ENCODE measurements around the gene CDH3.

The CDH3 gene

GRCh38 chr16:68644715-68645493 is at the start of gene CDH3:
Gene CDH3 (plus strand): TSS chr16:68645310. CDS start chr16:68645380, 70 bp downstream.
- DNase-seq (ENCODE audit: low read depth in 3 of 3, low spot score in 1 of 3) = no peak

- DNase-seq (ENCODE audit: low read depth in 3 of 3, low spot score in 1 of 3) = no peak
These were observed 48.8 kb upstream of the CDH3 start for GRCh38 chr16:68596266-68596665.

GRCh38 chr16:68599586-68599985 is 45.5 kb upstream of the CDH3 start:
- DNase-seq (ENCODE audit: low read depth in 3 of 3, low spot score in 1 of 3) = no peak

GRCh38 chr16:68605746-68606145 is 39.4 kb upstream of the CDH3 start:
- no peak for DNase-seq (ENCODE audit: low read depth in 3 of 3, low spot score in 1 of 3)

- DNase-seq (ENCODE audit: low read depth in 3 of 3, low spot score in 1 of 3) = no peak
These were observed 37.7 kb upstream of the CDH3 start for GRCh38 chr16:68607443-68607842.

- no peak for DNase-seq (ENCODE audit: low read depth in 3 of 3, low spot score in 1 of 3)
These were observed 36.8 kb upstream of the CDH3 start for GRCh38 chr16:68608330-68608729.

GRCh38 chr16:68612996-68613395 is 32.1 kb upstream of the CDH3 start:
- no peak for DNase-seq (ENCODE audit: low read depth in 3 of 3, low spot score in 1 of 3)

- DNase-seq (ENCODE audit: low read depth in 3 of 3, low spot score in 1 of 3) = no peak
These were observed 27.4 kb upstream of the CDH3 start for GRCh38 chr16:68617734-68618133.

GRCh38 chr16:68626557-68626956 is 18.6 kb upstream of the CDH3 start:
- no peak for DNase-seq (ENCODE audit: low read depth in 3 of 3, low spot score in 1 of 3)

- DNase-seq (ENCODE audit: low read depth in 3 of 3, low spot score in 1 of 3) = no peak
These were observed 17.1 kb upstream of the CDH3 start for GRCh38 chr16:68627951-68628425.

GRCh38 chr16:68629351-68629910 is 15.7 kb upstream of the CDH3 start:
- no peak for DNase-seq (ENCODE audit: low read depth in 3 of 3, low spot score in 1 of 3)

GRCh38 chr16:68636064-68636560 is 9.0 kb upstream of the CDH3 start:
- no peak for DNase-seq (ENCODE audit: low read depth in 3 of 3, low spot score in 1 of 3)

- no peak for DNase-seq (ENCODE audit: low read depth in 3 of 3, low spot score in 1 of 3)
These were observed 8.3 kb upstream of the CDH3 start for GRCh38 chr16:68636818-68637217.

- DNase-seq (ENCODE audit: low read depth in 3 of 3, low spot score in 1 of 3) = no peak
These were observed 4.1 kb upstream of the CDH3 start for GRCh38 chr16:68640972-68641371.

- no peak for DNase-seq (ENCODE audit: low read depth in 3 of 3, low spot score in 1 of 3)
These were observed 3.1 kb upstream of the CDH3 start for GRCh38 chr16:68642047-68642435.

- DNase-seq (ENCODE audit: low read depth in 3 of 3, low spot score in 1 of 3) = no peak
These were observed 2.5 kb upstream of the CDH3 start for GRCh38 chr16:68642436-68643101.

GRCh38 chr16:68643227-68643626 is 1.9 kb upstream of the CDH3 start:
- DNase-seq (ENCODE audit: low read depth in 3 of 3, low spot score in 1 of 3) = no peak

- no peak for DNase-seq (ENCODE audit: low read depth in 3 of 3, low spot score in 1 of 3)
These were observed 1.3 kb upstream of the CDH3 start for GRCh38 chr16:68643847-68644246.

- no peak for DNase-seq (ENCODE audit: low read depth in 3 of 3, low spot score in 1 of 3)
These were observed 814 bp upstream of the CDH3 start for GRCh38 chr16:68644296-68644695.

GRCh38 chr16:68645494-68646388 is 631 bp downstream of the CDH3 start:
- no peak for DNase-seq (ENCODE audit: low read depth in 3 of 3, low spot score in 1 of 3)
